Fibroblast of lung (primary cell): ENCODE results near the gene VTA1. TPM values are rescaled to one million over a fixed set of nuclear protein-coding genes. Genes with fewer than 3 reads are reported as not detected.

Experiments
- DNase-seq, 2 donors: peaks; one replicate each; pipeline versions ENCODE4 v3.0.0 to v3.0.0-alpha.2; 2010; ENCODE audit warnings: low read depth in 2 of 2
- H2AFZ ChIP-seq: 2 replicates; pipeline ENCODE4 v1.5.1; 2012; ENCODE audit warnings: low read length, control low read depth, inconsistent platforms
- H3K27ac ChIP-seq: 2 replicates; pipeline ENCODE4 v1.5.1; 2011; ENCODE audit warnings: low read length, control low read depth; ENCODE audit not compliant: insufficient read depth
- H3K27me3 ChIP-seq: 2 replicates; pipeline ENCODE4 v1.5.1; 2011; ENCODE audit warnings: mild to moderate bottlenecking, low read length; ENCODE audit not compliant: control insufficient read depth, insufficient read depth
- H3K36me3 ChIP-seq: 2 replicates; pipeline ENCODE4 v1.5.1; 2011; ENCODE audit warnings: low read length; ENCODE audit not compliant: control insufficient read depth, insufficient read depth
- H3K4me1 ChIP-seq: 2 replicates; pipeline ENCODE4 v1.5.1; 2011; ENCODE audit warnings: low read length; ENCODE audit not compliant: control insufficient read depth, insufficient read depth; ENCODE audit errors: extremely low read depth
- H3K4me2 ChIP-seq: 2 replicates; pipeline ENCODE4 v1.5.1; 2011; ENCODE audit warnings: low read length, control low read depth; ENCODE audit not compliant: insufficient read depth; ENCODE audit errors: extremely low read depth
- H3K4me3 ChIP-seq, 4 experiments: fragments of 200-600 bp in 1 of 4; sonication (generic) in 1 of 4; replicated peaks in 1 of 4; 2 replicates each; pipeline ENCODE4 v1.5.1; 2011 to 2016; ENCODE audit warnings: low read length in 4 of 4, low read depth in 3 of 4, mild to moderate bottlenecking in 3 of 4, control low read depth in 2 of 4, inconsistent platforms in 1 of 4, mixed read lengths in 1 of 4; ENCODE audit not compliant: insufficient read depth in 1 of 4; ENCODE audit errors: control extremely low read depth in 1 of 4
- H3K79me2 ChIP-seq: 2 replicates; pipeline ENCODE4 v1.5.1; 2012; ENCODE audit warnings: mild to moderate bottlenecking, low read length, inconsistent platforms; ENCODE audit not compliant: control insufficient read depth, insufficient read depth
- H3K9ac ChIP-seq: 2 replicates; pipeline ENCODE4 v1.5.1; 2011; ENCODE audit warnings: mild to moderate bottlenecking, low read length, control low read depth; ENCODE audit not compliant: insufficient read depth
- H3K9me3 ChIP-seq: 2 replicates; pipeline ENCODE4 v1.5.1; 2012; ENCODE audit warnings: low read depth, low read length; ENCODE audit not compliant: control insufficient read depth, insufficient read depth
- H4K20me1 ChIP-seq: 2 replicates; pipeline ENCODE4 v1.5.1; 2011; ENCODE audit warnings: low read length; ENCODE audit not compliant: control insufficient read depth, insufficient read depth; ENCODE audit errors: extremely low read depth
- EZH2 ChIP-seq: IDR thresholded peaks from 2 replicates; pipeline ENCODE4 v1.5.1; 2012; ENCODE audit warnings: low read length, control low read depth, mild to moderate bottlenecking; ENCODE audit errors: missing control alignments
- polyA plus RNA-seq, 2 donors: library from polyadenylated mRNA; depleted of rRNA in 1 of 2; stranded (reverse) in 1 of 2; unstranded in 1 of 2; fragments of >200 nt; gene quantifications; 2 replicates each; pipeline ENCODE4 v1.2.1, GENCODE V29; 2011 to 2012; ENCODE audit warnings: missing spikeins in 1 of 2
- total RNA-seq: library from RNA; depleted of rRNA; stranded (reverse); fragments of >200 nt; gene quantifications from 2 replicates; pipeline ENCODE4 v1.2.1, GENCODE V29; 2014
- TF ChIP-seq, protein P1 (sequence below), 2 donors: IDR thresholded peaks in 1 of 2; conservative IDR thresholded peaks in 1 of 2; 1 replicate in 1 of 2; 2 replicates in 1 of 2; pipeline ENCODE4 v1.5.1; 2011 to 2012; ENCODE audit warnings: low read length in 2 of 2, control low read depth in 1 of 2, inconsistent platforms in 1 of 2, low read depth in 1 of 2, mild to moderate bottlenecking in 1 of 2

VTA1 gene
- total and polyA plus RNA-seq, 2 donors (not counting 1 experiment from before 2014, with no cell fraction given) = 26.3 to 99.3 TPM

DNA sequence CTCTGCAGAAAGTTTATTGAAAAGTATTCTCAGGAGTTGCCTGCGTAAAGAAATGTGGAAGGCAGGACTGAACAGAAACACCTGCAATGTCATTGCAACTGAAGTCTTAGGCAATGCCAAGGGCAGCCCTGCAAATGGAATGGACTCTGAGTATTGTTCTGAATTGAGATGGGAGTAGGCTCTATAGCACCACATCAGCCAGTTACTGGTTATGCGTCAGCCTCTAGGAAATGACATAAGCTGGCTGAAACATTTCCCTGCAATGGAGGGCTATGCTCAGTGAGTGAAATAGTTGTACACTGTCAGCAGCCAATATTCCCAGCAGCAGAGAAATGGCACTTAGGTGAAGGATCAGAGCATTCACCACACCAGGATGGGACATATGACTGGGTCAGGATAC, 28.1 kb upstream of the VTA1 start:
- H4K20me1 ChIP-seq = no peaks in the 10 kb centered on the region
- DNase-seq = no peak
- TF ChIP-seq EZH2 = no peak
- TF ChIP-seq, protein P1, sequence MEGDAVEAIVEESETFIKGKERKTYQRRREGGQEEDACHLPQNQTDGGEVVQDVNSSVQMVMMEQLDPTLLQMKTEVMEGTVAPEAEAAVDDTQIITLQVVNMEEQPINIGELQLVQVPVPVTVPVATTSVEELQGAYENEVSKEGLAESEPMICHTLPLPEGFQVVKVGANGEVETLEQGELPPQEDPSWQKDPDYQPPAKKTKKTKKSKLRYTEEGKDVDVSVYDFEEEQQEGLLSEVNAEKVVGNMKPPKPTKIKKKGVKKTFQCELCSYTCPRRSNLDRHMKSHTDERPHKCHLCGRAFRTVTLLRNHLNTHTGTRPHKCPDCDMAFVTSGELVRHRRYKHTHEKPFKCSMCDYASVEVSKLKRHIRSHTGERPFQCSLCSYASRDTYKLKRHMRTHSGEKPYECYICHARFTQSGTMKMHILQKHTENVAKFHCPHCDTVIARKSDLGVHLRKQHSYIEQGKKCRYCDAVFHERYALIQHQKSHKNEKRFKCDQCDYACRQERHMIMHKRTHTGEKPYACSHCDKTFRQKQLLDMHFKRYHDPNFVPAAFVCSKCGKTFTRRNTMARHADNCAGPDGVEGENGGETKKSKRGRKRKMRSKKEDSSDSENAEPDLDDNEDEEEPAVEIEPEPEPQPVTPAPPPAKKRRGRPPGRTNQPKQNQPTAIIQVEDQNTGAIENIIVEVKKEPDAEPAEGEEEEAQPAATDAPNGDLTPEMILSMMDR (conservative IDR thresholded peaks at IDR 0.05 in 1 of 2, IDR thresholded peaks at IDR 0.05 in 1 of 2; ENCODE audit: low read depth in 1 of 2, low read length in 2 of 2) = no peak
- H3K4me3 ChIP-seq = no peak overlapping the region
- no peaks in the 10 kb centered on the region for H3K36me3 ChIP-seq
- no peak overlapping the region for H3K9ac ChIP-seq
- no peaks in the 10 kb centered on the region for H3K79me2 ChIP-seq
- H3K27me3 ChIP-seq = no peaks in the 10 kb centered on the region
- H3K27ac ChIP-seq = no peak overlapping the region
- H3K9me3 ChIP-seq = no peaks in the 10 kb centered on the region
- H3K4me2 ChIP-seq = no peak overlapping the region
- no peaks in the 10 kb centered on the region for H3K4me1 ChIP-seq
- H2AFZ ChIP-seq = no peak overlapping the region

DNA sequence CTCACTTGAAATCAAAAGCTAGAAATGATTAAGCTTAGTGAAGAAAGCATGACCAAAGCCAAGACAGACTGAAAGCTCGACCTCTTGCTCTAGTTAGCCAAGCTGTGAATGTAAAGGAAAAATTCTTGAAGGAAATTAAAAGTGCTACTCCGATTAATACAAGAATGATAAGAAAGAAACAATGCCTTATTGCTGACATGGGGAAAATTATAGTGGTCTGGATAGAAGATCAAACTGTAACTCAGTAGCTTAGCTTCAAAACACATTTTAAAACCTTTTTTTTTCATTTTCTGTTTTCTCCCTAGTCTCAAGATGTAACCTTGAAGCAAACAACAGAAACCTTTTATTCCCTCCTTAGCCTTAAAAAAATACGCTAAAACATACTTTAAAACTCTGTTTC, 25.7 kb upstream of the VTA1 start:
- Histone ChIP-seq H2AFZ (no peak overlapping the region), H3K79me2 (no peaks in the 10 kb centered on the region), H4K20me1 (no peaks in the 10 kb centered on the region), H3K27ac (no peak overlapping the region), H3K27me3 (no peaks in the 10 kb centered on the region), H3K4me2 (no peak overlapping the region), H3K4me3 (no peak overlapping the region), H3K9me3 (no peaks in the 10 kb centered on the region), H3K9ac (no peak overlapping the region), H3K4me1 (no peaks in the 10 kb centered on the region), H3K36me3 (no peaks in the 10 kb centered on the region)
- DNase-seq = no peak
- TF ChIP-seq EZH2 = no peak
- TF ChIP-seq, protein P1 (conservative IDR thresholded peaks at IDR 0.05 in 1 of 2, IDR thresholded peaks at IDR 0.05 in 1 of 2; ENCODE audit: low read depth in 1 of 2, low read length in 2 of 2) = no peak

DNA sequence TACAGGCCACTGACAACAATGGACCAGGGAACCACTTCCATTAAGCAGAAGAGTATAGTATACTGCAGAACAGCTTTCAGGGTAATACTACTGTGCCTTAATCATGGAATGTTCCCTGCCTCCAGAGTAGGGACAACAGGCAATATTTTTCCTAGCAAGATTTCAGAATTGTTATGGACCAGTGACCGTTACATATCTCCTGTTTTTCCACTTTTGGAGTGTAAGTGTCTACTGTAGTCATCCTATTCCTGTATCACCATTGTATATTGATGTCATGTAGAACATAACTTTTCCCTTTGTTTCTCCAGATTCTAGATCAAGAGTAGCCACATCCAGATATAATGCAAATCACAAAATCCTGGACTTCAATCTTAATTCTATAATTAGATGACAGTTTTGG, 16.2 kb upstream of the VTA1 start:
- Histone ChIP-seq H3K9me3 (no peaks in the 10 kb centered on the region), H3K36me3 (no peaks in the 10 kb centered on the region), H2AFZ (no peak overlapping the region), H3K27me3 (no peaks in the 10 kb centered on the region), H4K20me1 (no peaks in the 10 kb centered on the region), H3K4me3 (no peak overlapping the region), H3K79me2 (no peaks in the 10 kb centered on the region), H3K4me1 (no peaks in the 10 kb centered on the region), H3K27ac (no peak overlapping the region), H3K4me2 (no peak overlapping the region), H3K9ac (no peak overlapping the region)
- no peak for DNase-seq
- TF ChIP-seq, protein P1 (conservative IDR thresholded peaks at IDR 0.05 in 1 of 2, IDR thresholded peaks at IDR 0.05 in 1 of 2; ENCODE audit: low read depth in 1 of 2, low read length in 2 of 2) = no peak
- TF ChIP-seq EZH2 = no peak
